NCI-H187 treated with DMSO at 0.1 percent for 48 hours (cell line): ENCODE measurements around the gene PARVG.

Experiments
- DNase-seq: peaks from one replicate; lab custom pipeline; 2025; lab: John Stamatoyannopoulos, UW

PARVG gene

GRCh38 chr22:44181033-44181911 lies 547 bp downstream of the PARVG start:
- DNase-seq = no peak

GRCh38 chr22:44181912-44182587 lies 1.3 kb downstream of the PARVG start:
- no peak for DNase-seq

- no peak for DNase-seq
Observed at GRCh38 chr22:44182588-44183286, 2.0 kb downstream of the PARVG start.

- DNase-seq = no peak
Observed at GRCh38 chr22:44183287-44183588, 2.5 kb downstream of the PARVG start.

- no peak for DNase-seq
Observed at GRCh38 chr22:44184006-44184405, 3.3 kb downstream of the PARVG start.

GRCh38 chr22:44185237-44186120 lies 4.8 kb downstream of the PARVG start:
- no peak for DNase-seq

- DNase-seq = no peak
Observed at GRCh38 chr22:44186121-44186510, 5.4 kb downstream of the PARVG start.

- no peak for DNase-seq
Observed at GRCh38 chr22:44186737-44187136, 6.0 kb downstream of the PARVG start.

GRCh38 chr22:44187652-44188230 lies 7.0 kb downstream of the PARVG start:
- no peak for DNase-seq

GRCh38 chr22:44188316-44188715 lies 7.6 kb downstream of the PARVG start:
- DNase-seq = no peak

GRCh38 chr22:44188986-44189630 lies 8.4 kb downstream of the PARVG start:
- DNase-seq = no peak

- DNase-seq = no peak
Observed at GRCh38 chr22:44190381-44190976, 9.8 kb downstream of the PARVG start.

- no peak for DNase-seq
Observed at GRCh38 chr22:44191036-44191454, 10.3 kb downstream of the PARVG start.

- no peak for DNase-seq
Observed at GRCh38 chr22:44192098-44192815, 11.5 kb downstream of the PARVG start.

GRCh38 chr22:44192816-44193534 lies 12.2 kb downstream of the PARVG start:
- DNase-seq = no peak

GRCh38 chr22:44193535-44193891 lies 12.8 kb downstream of the PARVG start:
- no peak for DNase-seq

- DNase-seq = no peak
Observed at GRCh38 chr22:44194569-44194968, 13.8 kb downstream of the PARVG start.

GRCh38 chr22:44195189-44195871 lies 14.6 kb downstream of the PARVG start:
- DNase-seq = no peak

- no peak for DNase-seq
Observed at GRCh38 chr22:44196241-44196640, 15.5 kb downstream of the PARVG start.
